ENCODE results near the gene RSPH4A.
A peak's percentile ranks its signal among the peaks of the same experiment; 100 is the strongest.

Gene RSPH4A

GRCh38 chr6:116676021-116676420 lies 59.7 kb downstream of the RSPH4A start:
- no peak overlapping the region for H3K4me3 ChIP-seq
- no peak for DNase-seq (ENCODE audit: low spot score)
- TF ChIP-seq, protein P1, sequence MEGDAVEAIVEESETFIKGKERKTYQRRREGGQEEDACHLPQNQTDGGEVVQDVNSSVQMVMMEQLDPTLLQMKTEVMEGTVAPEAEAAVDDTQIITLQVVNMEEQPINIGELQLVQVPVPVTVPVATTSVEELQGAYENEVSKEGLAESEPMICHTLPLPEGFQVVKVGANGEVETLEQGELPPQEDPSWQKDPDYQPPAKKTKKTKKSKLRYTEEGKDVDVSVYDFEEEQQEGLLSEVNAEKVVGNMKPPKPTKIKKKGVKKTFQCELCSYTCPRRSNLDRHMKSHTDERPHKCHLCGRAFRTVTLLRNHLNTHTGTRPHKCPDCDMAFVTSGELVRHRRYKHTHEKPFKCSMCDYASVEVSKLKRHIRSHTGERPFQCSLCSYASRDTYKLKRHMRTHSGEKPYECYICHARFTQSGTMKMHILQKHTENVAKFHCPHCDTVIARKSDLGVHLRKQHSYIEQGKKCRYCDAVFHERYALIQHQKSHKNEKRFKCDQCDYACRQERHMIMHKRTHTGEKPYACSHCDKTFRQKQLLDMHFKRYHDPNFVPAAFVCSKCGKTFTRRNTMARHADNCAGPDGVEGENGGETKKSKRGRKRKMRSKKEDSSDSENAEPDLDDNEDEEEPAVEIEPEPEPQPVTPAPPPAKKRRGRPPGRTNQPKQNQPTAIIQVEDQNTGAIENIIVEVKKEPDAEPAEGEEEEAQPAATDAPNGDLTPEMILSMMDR (IDR thresholded peaks at IDR 0.05), result no peak
- H3K27ac ChIP-seq, result no peak overlapping the region

- H3K27ac ChIP-seq, result peak within 1 kb of the TSS; percentile 88 to 94
- peak; percentile 91 for DNase-seq (ENCODE audit: low spot score)
- TF ChIP-seq, protein P1 (IDR thresholded peaks at IDR 0.05), result no peak
Measured at GRCh38 chr6:116680880-116681672, 64.8 kb downstream of the RSPH4A start, which contains the start of gene KPNA5. Gene KPNA5 (plus strand): TSS chr6:116681211. CDS start chr6:116681335, 124 bp downstream.

GRCh38 chr6:116682334-116682712 lies 66.0 kb downstream of the RSPH4A start:
- TF ChIP-seq, protein P1 (IDR thresholded peaks at IDR 0.05), result no peak
- H3K4me3 ChIP-seq, result peak overlapping the region; percentile 90
- H3K27ac ChIP-seq, result peak overlapping the region in 1 of 2 donors; percentile 16
- DNase-seq (ENCODE audit: low spot score), result no peak

More at GRCh38 chr6:116680880-116681672, 64.8 kb downstream of the RSPH4A start, which contains the start of gene KPNA5:
- H3K4me3 ChIP-seq, result peak within 1 kb of the TSS; percentile 90

Data from coronary artery (tissue), 2 donors.